KBM-7 (cell line): ENCODE measurements around the gene DMBX1.

Experiments used
- DNase-seq: peaks from one replicate; pipeline ENCODE4 v3.0.0-alpha.2; 2015
- in situ Hi-C: fragments of 300-500 bp; cut with MboI; formaldehyde crosslinking; loops from 2 replicates; pipeline ENCODE4 v1.14.3; 2020; ENCODE audit warnings: low sequenced_read_pairs, low pct_unique_long_range_greater_than_20kb, mixed read lengths

The DMBX1 gene

DNA sequence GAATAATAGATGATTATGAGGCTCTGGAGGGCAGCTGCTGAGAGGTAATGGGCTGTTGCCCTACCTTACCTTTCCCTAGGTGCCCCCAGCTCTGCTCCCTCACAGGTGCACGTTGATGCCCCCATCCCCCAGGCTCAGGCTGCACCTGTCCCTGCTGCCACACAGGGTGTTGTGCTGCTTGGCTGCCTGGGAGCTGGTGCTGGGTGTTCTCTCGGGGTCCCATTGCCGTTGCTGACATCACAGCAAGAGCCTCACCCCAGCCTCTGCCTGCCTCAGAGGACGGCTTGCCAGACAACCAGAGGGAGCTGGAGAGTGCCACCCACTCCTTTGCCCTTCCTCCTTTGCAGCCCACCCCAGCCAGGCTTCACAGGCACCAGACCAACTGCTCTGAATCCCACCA, 31.4 kb upstream of the DMBX1 start:
- in situ Hi-C loops, result no loop called here
- DNase-seq, result no peak

DNA sequence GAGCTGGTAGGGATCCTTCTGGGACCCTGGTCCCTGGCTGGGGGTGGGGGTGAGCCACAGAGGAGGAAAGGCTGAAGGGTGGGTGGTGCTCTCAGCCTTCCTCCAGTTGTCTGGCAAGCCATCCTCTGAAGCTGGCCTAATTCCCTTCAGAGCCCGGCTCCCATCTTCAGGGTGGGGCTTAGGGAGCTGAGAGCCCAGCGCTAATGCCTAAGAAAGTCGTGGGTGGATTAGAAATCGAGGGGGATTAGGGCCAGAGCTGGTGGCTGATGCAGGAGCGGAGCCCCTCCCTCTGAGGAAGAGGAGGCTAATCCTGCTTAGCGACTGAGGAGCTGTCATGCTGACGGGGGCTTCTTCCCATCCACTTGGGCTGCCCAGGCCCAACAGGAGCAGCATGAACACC, 30.8 kb upstream of the DMBX1 start:
- in situ Hi-C loops, result no loop called here
- DNase-seq, result no peak

DNA sequence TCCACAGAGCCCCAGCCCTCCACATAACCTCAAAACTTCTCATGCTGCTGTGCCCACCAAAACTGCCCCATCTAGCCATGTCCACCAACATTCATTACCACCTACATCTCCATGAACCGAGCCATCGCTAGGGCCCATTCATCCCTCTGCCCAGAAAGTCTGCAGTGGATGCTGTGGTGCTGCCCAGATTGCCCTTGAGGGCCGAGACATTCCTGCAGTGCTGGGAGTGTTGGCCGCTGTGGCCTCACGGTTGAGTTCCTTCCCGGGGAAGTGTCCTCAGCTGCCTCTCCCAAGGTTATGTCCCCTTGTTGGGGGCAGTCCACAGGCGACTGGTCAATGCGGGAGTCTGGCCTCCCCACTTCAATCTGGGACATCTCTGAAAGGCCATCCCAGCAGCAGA, 30.3 kb upstream of the DMBX1 start:
- no peak for DNase-seq
- in situ Hi-C loops, result no loop called here

DNA sequence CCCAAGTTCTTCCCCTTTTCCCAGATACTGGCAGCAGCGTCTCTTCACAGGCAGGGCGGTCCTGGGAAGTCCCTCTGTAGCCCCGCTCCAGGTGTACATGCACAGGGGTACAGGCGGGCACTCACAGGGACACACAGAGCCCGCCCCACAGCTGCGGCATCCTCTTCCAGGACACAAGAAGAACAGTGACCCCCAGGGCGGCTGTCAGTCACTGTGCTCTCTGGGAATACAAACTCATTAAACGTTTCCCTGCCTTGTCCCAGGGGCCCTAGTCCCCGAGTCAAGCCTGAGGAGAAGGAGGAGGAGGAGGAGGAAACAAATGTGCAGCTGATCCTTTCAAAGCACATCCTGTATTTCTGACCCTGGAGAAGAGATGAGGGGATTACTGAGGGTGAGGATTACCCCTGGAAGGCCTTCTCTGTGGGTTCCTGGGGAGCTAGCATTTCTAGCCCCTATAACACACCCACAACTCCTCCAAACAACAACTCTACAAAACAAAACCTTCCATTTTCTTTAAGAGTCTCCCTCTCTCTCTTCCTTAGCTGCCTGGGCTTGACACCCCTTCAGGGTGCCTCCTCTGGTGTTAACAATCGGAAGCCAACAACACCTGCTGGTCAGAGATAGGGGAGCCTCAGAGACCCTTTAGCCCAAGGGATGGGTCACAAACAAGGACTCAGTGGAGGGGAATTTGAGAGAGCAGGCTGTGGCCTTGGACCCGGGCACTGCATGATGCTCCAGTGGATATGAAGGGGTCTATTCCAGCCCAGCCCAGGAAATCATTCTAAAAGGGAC, 28.4 kb upstream of the DMBX1 start:
- DNase-seq, result no peak
- in situ Hi-C loops, result no loop called here

DNA sequence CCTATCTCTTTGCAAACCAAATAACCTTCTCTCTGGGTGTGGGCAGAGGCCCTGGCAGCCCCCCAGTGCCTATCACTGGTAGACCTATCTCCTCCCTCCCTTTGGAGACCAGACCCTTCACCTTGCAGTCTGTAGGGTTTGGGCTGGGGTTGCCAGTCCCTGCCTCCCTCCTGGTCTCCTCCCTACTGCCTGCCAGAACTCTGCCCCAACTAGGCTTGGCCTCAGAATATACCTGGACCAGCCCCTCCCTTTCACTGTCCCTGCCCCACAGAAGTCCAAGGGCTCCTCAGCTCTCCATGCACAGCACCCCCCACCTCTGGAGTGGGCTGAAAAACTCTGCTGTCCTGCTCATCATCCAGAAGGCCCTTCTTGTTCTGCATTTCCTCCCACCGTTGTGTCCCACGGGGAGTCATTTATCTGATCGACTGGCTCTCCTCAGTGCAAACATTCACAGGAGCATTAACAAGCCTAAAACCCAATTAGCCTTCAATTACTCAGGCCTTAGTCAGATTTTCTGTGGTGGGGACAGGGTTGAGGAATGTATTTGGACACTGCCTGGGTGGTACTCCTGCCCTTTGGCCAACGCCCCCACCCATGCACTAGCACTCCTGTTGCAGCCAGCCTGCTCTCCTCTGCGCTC, 27.7 kb upstream of the DMBX1 start:
- in situ Hi-C loops, result no loop called here
- DNase-seq, result no peak

DNA sequence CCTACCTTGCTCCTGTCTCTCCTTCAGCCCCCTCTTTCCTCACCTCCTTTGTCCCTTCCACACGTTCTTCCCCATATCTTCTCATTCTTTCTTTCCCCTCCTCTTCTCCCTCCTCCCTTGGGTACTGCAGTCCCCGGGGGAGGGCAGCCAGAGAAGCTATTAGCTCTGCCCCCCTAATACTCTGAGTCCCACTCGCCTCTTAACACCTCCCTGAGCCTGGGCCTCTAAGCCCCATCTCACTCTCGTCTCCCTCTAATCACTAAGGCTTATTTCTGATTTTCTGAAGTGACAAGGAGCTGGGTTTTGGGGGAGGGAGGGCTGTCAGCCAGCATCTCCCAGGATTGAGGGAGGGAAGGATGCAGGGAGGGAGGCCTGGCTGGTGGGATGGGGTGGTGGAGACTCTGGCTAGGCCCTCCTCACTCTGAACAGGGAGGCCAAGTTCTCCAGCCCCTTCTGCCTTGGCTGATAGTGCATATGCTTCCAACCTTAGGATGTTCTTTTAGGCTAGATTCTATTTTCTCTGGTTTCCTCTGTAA, 25.6 kb upstream of the DMBX1 start:
- in situ Hi-C loops, result no loop called here
- DNase-seq, result no peak

DNA sequence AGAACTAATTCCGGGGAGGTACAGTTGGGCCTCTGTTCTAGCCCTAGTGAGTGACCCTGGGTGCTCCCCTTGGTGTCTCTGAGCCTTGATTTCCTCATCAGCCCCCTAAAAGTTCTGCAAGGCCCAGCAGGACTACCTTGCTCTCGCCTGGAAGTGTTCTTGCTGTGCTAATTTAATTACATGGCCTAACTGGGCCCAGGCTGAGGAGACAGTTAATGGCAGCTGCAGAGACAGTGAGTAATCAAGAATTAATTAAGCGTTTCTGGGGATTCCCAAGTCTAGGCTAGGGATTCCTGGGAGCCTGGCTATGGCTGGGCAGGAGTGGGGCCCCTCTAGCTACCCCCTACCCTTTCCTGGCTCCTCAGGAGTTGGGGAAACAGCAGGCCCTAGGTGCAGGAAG, 24.7 kb upstream of the DMBX1 start:
- in situ Hi-C loops, result no loop called here
- DNase-seq, result no peak

DNA sequence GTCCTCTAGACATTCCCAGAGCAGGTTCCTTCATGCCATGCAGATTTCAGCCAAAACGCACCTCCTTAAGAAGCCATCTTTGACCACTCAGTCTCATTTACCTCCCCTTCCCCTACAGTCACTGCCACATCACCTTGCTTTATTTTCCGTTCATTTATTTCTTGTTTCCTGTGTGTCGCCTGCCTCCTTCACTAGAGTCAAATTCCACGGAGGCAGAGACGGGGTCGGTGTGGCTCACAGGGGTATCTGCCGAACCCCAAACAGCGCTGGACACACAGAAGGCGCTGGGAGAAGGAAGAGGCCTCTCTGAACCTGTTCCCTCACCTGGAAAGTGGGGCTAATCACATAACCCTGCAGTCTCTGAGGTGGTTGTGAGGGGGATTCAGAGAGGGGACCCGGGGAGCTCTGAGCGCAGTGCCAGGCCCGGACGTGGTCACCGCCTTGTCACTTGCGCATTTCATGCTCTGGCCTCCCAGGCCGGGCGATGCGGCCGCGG, 23.6 kb upstream of the DMBX1 start:
- no peak for DNase-seq
- in situ Hi-C loops, result no loop called here

DNA sequence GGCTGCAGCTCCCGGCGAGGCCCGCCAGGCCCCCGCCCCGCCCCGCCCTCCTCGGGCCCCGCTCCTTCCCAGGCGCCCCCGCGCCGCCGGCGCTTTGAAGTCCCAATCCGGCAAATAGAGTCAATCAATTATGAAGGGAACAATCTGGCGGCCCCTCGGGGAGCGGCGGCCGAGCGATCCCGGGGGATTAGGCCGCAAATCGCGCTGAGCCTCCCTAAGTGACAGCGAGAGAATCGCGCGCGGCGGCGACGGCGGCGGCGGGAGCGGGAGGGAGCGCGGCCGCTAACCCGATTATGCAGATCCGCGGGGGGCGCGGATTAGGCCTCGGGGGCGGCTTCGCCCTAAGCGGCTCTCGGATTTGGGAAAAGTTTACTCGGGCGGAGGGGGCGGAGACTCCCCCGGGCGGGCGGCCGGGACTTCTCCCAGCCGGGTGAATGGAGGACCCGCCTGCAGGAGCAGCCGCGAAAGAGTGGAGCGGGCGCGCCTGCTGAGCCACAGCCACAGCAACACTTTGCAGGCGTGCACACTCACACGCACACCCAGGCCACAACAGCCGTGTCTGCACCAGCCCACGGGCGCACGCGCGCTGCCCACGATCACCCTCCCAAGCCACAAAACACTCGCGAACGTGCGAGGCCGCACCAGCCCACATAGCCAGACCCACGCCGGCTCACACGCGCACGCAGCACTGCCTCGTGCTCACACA, 23.0 kb upstream of the DMBX1 start:
- DNase-seq, result peak; percentile 20
- in situ Hi-C loops, result no loop called here

DNA sequence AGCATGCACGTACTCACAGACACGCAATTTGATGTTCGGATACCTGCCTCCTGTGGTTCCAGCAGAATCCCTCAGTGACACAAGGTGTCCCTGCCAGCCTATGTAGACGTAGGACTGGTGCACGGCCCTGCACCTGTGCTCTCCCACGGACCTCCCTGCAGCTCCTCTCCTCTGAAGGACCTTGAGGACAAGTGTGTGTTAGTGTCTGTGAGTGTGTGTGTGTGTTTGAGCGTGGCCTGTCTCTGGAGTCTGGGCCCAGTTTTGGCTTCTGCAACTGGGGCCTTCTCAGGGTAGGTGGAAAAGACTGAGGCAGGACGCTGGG, 22.5 kb upstream of the DMBX1 start:
- in situ Hi-C loops, result no loop called here
- no peak for DNase-seq

DNA sequence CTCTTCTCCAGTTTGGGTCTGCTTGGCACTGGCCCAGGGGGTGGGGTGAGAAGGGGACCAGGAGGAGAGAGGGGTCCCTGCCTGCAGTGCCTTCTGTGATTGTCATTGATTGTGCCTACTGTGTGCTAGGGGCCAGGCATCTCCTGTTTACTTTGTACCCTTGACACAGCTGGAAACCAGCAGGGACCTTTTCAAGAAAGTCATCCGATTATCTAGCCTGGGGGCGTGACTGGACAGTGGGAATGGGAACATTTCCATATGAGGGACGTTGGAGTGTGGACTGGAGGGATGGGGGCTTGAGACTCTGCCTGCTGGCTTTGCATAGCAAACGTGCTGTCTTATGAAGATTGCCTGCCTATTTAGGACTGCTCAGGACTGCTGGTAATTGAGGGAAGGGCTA, 19.8 kb upstream of the DMBX1 start:
- DNase-seq, result no peak
- in situ Hi-C loops, result no loop called here

DNA sequence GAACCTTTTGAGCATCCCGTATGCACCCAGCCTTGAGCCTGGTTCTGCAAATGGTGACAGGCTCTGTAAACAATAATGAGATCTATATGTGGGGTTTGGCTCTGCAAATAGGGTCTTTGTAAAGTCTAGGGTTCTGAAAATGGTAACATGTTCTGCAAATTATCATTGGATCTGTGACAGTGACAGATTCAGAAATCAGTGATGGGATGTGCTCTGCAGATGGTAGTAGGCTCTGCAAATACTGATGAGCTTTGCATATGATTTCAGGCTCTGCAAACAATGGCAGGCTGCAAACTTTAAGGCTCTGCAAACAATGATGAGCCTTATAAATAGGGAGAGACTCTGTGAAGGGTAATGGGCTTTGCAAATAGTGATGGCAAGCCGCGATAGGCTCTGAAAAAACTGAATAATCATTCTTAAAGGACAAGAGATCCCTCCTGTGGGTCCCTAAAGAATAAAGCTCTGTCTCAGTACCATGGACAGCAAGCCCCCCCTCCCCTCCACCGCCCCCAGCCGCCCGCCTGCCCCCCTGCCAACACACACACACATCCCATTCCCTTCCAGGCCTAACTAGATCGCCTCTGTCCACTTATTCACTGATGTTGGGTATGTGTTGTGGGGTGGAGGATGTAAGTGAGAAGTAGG, 17.7 kb upstream of the DMBX1 start:
- DNase-seq, result no peak
- in situ Hi-C loops, result no loop called here

DNA sequence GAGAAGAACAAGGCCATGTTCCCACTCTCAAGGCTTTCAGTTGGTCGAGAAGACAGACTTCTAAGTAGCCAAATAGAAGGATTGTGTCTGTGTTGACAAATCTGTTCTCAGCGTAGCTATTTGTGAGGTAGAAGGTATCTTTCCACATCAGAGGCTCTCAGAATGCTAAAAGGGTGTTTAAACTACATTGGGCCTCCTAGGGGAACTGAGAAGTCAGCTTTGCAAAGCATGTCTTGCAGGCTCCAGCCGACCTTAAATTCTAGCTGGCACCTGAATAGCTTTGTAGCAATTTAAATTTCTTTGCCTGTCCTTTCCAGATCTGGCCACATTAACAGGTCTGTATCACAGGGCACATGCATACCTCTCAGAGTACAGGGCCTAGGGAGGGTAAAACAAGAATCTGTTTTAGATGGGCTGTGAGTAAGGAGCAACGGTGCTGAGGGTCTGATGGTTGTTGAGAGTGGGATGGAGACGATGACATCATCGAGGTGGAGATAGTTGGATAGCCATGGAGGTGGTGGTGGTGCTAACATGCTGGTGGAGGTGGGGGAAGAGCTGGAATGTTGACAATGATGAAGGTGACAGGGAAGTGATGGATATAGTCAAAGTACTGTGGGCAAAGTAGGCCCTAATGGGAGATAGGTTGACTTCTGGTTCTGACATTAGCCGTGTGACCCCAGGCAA, 17.0 kb upstream of the DMBX1 start:
- in situ Hi-C loops, result no loop called here

DNA sequence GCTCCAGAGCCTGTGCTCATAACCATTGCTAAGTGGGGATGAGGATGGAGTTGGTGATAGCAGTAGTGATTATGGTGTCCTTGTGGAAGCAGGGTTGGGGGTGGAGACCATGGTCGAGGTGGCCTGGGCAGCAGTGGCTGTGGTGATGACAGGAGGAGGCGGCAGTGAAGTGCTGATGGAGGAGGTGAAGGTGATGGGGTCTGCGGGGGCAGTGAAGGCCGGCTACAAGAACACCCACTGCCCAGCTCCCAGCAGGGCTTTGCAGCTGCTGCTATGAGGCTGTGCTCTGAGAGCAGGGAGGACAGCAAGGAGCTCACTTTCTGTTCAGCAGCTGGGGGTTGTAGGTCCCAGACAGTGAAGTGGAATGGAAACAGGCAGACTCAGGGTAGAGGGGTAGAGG, 15.6 kb upstream of the DMBX1 start:
- in situ Hi-C loops, result no loop called here

More for the DNA sequence above, 17.0 kb upstream of the DMBX1 start:
- DNase-seq, result no peak

DNA sequence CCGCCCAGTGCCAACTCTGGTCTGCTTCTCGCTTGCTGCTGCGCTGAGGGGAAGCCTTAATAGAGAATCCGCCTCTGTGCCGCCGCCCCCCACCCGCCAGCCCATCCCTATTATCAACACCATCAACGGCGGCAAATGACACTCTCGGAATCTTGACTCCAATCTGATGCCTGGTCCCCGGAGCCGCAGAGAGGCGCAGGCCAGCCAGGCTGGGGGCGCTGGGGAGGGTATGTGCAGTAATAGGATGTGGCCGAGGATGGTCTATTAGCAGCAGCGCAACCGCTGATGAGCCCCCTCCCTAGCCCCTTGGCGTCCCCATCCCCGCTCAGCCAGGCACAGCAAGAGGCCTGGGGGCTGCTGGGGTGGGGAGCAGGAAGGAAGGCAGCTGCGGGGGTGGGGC, 15.1 kb upstream of the DMBX1 start:
- in situ Hi-C loops, result no loop called here
- no peak for DNase-seq

More for the DNA sequence above, 15.6 kb upstream of the DMBX1 start:
- DNase-seq, result no peak

DNA sequence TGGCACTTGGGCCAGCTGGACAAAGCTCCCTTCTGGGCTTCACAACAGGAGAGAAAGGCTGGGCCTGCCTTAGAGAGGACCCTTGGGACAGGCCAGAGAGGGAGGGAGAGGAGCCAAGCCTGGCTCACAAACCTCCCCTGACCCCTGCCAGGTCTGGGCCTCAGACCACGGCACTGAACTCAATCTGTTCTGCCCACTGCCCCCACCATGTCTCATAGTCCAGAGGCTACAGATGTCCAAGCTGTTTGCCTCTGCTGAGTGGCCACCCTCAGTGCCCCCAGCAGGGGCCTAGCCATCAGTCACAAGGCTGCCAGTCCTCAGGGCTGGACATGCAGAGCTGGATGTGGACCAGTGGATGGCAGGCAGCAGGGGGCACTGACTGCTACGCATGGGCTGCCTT, 13.0 kb upstream of the DMBX1 start:
- DNase-seq, result no peak
- in situ Hi-C loops, result no loop called here

DNA sequence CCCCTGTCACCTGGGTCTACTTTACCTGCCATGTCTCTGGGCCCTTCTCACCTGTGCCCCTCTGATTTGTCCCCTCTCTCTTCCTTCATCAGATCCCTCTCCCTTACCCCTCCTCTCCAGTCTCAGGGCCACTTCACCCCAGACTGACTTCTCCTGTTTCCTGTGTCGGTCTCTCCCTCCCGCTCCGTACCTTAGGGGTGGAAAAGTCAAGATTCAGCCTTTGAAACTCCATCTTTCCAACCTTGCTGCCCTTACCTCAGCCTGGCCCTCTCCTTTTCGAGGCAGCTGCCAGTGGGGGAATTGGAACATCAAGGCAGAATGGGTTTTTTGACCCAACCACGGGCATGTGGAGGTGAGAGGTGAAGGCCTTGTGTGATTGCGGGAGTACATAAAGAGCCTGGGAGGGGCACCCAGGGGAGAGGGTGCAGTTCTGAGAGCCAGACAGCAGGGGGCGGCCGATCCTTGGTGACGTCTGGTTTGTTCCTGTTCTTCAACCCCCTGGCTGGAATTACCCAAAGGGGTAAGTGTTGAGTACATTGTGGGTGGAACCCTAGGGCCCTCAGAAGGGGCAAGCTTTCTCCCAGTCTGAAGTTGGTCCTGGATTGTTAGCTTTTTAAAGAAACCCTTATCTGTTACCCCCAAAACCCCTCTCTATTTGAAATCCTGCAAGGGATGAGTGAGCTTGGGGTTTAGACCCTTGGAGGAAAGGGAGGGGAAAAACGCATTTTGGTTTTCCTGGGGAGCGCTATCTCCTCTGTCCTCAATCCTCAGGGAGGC, 12.3 kb upstream of the DMBX1 start:
- in situ Hi-C loops, result no loop called here
- DNase-seq, result peak; percentile 92

DNA sequence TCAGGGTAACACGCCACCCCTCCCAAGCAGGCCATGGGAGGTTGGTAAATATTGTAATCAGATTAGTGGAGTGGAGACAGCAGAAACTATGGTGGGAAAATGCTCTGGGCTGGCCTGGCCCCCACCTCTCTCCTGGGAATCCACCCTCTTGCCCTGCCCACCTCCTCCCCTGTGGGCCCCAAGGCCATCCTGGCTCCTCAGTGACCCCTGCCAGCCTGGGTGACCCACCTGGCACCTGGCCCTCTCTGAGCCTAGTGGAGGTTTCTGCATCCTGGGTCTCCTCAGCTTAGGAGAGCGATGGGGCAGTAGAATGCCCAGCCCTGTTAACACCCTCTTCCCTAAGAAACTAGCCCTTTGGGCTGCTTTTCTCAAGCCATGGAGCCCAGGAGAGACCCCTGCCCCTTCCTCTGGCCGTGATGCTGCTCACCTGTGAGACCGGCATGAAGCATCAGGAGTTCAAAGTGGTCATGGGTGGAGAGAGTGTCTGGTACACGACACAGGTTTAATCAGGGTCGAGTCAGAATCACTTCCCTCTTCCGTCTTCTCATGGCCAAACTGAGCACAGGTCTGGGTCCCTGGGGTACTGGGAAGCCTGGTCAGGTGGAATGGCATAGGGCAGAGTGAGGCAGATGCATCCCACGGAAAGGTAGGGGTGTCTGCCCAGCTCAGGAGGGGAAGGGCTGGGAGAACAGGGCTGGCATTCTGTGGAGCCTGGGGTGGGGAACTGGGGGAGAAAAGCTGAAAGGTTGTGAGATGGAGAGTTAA, 10.7 kb upstream of the DMBX1 start:
- no peak for DNase-seq
- in situ Hi-C loops, result no loop called here
